Measurements from ENCODE around the gene ECE2.

The ECE2 gene

DNA sequence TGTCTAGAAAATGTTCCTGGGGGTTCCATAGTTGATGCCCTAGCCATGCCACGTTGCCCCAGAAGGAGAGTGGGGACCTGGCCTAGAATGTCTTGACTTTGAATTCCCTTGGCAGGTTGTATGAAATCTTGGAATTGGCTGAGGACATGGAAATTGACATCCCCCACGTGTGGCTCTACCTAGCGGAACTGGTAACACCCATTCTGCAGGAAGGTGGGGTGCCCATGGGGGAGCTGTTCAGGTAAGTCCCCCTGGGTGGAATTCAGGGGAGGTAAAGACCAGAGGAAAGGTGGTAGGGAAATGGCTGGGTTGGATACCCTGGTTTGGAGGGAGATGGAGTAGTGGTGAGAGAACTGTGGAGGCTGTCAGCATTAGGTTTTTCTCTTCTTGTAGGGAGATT is 52.7 kb downstream of the ECE2 start:
- Histone ChIP-seq H3K9ac (ENCODE audit: low read length) (no peak overlapping the region), H3K4me1 (ENCODE audit: control insufficient read depth, low read depth, low read length) (no peaks in the 10 kb centered on the region), H2BK120ac (ENCODE audit: low read depth, low read length) (no peak overlapping the region), H3K4me2 (ENCODE audit: low read length) (no peak overlapping the region), H3K23ac (ENCODE audit: low read length) (no peak overlapping the region), H2AK5ac (ENCODE audit: low read length) (no peak overlapping the region), H4K5ac (ENCODE audit: low read length) (no peak overlapping the region), H2BK5ac (ENCODE audit: low read length) (no peak overlapping the region), H3K18ac (ENCODE audit: low read length) (no peak overlapping the region), H3K56ac (ENCODE audit: low read length) (no peak overlapping the region), H2BK15ac (replicated peaks; ENCODE audit: low read depth) (no peak overlapping the region), H3K79me2 (ENCODE audit: control insufficient read depth, insufficient read depth, low read length) (peaks cover 4% of the 10 kb centered on the region), H3K27ac (ENCODE audit: low read depth, low read length) (no peak overlapping the region), H3K36me3 (ENCODE audit: control insufficient read depth, insufficient read depth, low read length) (peaks cover 55% of the 10 kb centered on the region), H4K8ac (ENCODE audit: low read depth, low read length) (no peak overlapping the region), H3K4me3 (ENCODE audit: low read length) (no peak overlapping the region), H3K79me1 (ENCODE audit: low read length) (peaks cover 12% of the 10 kb centered on the region), H3K4ac (ENCODE audit: low read depth, low read length) (no peak overlapping the region), H3K27me3 (ENCODE audit: insufficient read depth, low read length, poor library complexity) (no peaks in the 10 kb centered on the region)
- WGBS (ENCODE audit: extremely low coverage, insufficient coverage, low lambda C conversion rate) = no CpG with 5 or more reads among the region's 3 CpGs
- DNase-seq = no peak

DNA sequence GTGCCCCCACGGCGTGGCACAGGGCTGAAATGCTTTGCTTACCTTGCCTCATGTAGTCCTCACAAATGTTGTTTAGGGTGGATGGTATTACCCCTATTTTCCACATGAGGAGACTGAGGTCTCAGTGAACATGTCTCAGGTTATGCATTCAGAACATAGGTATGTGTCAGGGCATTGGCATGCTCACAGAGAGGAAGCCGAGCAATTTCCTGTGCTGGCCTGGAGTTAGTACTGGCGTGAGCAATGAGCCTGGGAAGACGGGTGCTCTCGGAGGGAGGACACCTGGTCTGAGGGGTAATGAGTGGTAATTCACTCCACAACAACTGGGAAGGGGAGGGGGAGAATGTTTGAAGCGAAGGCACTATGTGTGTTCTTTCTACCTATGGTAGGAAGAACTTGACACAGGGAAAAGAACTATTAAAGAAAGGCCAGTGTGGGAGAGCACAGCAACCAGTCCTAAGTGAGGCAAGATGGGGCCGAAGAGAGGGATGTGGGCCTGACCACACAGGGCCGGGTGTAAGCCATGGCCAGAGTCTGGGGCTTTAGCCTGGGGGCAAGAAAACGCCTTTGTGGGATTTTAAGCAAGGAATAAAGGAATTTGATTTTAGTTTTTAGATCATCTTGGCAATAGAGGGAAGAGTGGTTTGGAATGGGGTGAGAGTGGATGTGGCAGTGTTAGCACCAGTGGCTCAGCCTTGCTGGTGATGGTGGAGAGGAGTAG is 56.7 kb downstream of the ECE2 start:
- no peak overlapping the region for H3K23ac ChIP-seq (ENCODE audit: low read length)
- H3K4me2 ChIP-seq (ENCODE audit: low read length) = no peak overlapping the region
- no peak overlapping the region for H3K9ac ChIP-seq (ENCODE audit: low read length)
- peaks cover 3% of the 10 kb centered on the region for H3K4me1 ChIP-seq (ENCODE audit: control insufficient read depth, low read depth, low read length)
- H3K79me2 ChIP-seq (ENCODE audit: control insufficient read depth, insufficient read depth, low read length) = peaks cover 1% of the 10 kb centered on the region
- no peak overlapping the region for H3K18ac ChIP-seq (ENCODE audit: low read length)
- H2BK120ac ChIP-seq (ENCODE audit: low read depth, low read length) = no peak overlapping the region
- no peak overlapping the region for H2BK15ac ChIP-seq (replicated peaks; ENCODE audit: low read depth)
- no peaks in the 10 kb centered on the region for H3K27me3 ChIP-seq (ENCODE audit: insufficient read depth, low read length, poor library complexity)
- H3K27ac ChIP-seq (ENCODE audit: low read depth, low read length) = no peak overlapping the region
- no peak overlapping the region for H3K4ac ChIP-seq (ENCODE audit: low read depth, low read length)
- WGBS (ENCODE audit: extremely low coverage, insufficient coverage, low lambda C conversion rate) = no CpG with 5 or more reads among the region's 10 CpGs
- H4K5ac ChIP-seq (ENCODE audit: low read length) = no peak overlapping the region
- peaks cover 9% of the 10 kb centered on the region for H3K79me1 ChIP-seq (ENCODE audit: low read length)
- H2AK5ac ChIP-seq (ENCODE audit: low read length) = no peak overlapping the region
- no peak overlapping the region for H4K8ac ChIP-seq (ENCODE audit: low read depth, low read length)
- no peak overlapping the region for H3K4me3 ChIP-seq (ENCODE audit: low read length)
- H3K36me3 ChIP-seq (ENCODE audit: control insufficient read depth, insufficient read depth, low read length) = peaks cover 30% of the 10 kb centered on the region
- H2BK5ac ChIP-seq (ENCODE audit: low read length) = no peak overlapping the region
- no peak overlapping the region for H3K56ac ChIP-seq (ENCODE audit: low read length)
- DNase-seq = peak; percentile 71

DNA sequence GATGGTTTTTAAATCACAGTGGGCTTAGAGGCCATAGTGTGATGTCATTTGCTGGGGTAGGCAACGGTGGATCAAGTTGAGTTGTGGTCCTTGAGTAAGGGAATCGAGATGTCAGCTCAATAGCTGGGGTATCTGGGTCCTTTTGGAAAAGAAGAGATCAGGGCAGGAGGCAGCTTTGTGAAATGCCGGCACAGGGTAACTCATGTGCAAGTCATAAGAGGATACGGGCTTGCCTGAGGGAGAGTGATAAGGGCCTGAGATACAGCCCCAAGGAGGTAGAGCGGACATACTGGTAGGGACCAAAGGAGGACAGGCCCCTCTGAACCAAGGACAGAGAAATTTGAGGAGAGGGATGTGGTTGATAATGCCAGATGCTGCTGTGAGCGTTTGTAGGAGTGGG is 57.4 kb downstream of the ECE2 start:
- peaks cover 28% of the 10 kb centered on the region for H3K36me3 ChIP-seq (ENCODE audit: control insufficient read depth, insufficient read depth, low read length)

DNA sequence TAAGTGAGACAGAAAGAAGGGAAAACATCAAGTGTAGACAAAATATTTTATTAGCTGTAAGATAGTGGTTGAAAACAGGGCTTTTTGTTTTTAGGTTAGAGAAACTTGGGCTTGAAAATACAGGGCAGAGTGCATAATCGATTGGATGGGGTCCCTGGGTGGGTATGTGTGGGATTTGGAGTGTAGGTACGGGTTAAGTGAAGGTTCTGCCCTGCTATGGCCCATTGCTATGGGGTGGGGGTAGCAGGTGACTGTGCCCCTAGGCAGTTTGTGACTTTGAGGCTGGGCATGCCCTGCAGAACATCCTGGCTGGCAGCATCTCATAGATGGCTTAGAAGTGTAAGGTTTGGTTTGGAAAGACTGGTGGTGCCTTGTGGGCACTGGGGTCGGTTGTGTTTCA is 57.9 kb downstream of the ECE2 start:
- Histone ChIP-seq H2BK15ac (replicated peaks; ENCODE audit: low read depth) (no peak overlapping the region), H3K27ac (ENCODE audit: low read depth, low read length) (no peak overlapping the region), H2BK120ac (ENCODE audit: low read depth, low read length) (no peak overlapping the region), H3K56ac (ENCODE audit: low read length) (no peak overlapping the region), H4K5ac (ENCODE audit: low read length) (no peak overlapping the region), H3K79me1 (ENCODE audit: low read length) (peaks cover 6% of the 10 kb centered on the region), H3K23ac (ENCODE audit: low read length) (no peak overlapping the region), H3K4me1 (ENCODE audit: control insufficient read depth, low read depth, low read length) (peaks cover 3% of the 10 kb centered on the region), H3K9ac (ENCODE audit: low read length) (no peak overlapping the region), H3K18ac (ENCODE audit: low read length) (no peak overlapping the region), H4K8ac (ENCODE audit: low read depth, low read length) (no peak overlapping the region), H3K4me2 (ENCODE audit: low read length) (no peak overlapping the region), H2BK5ac (ENCODE audit: low read length) (no peak overlapping the region), H3K4ac (ENCODE audit: low read depth, low read length) (no peak overlapping the region), H3K79me2 (ENCODE audit: control insufficient read depth, insufficient read depth, low read length) (peaks cover 1% of the 10 kb centered on the region), H3K4me3 (ENCODE audit: low read length) (no peak overlapping the region), H3K27me3 (ENCODE audit: insufficient read depth, low read length, poor library complexity) (no peaks in the 10 kb centered on the region), H2AK5ac (ENCODE audit: low read length) (no peak overlapping the region), H3K36me3 (ENCODE audit: control insufficient read depth, insufficient read depth, low read length) (peaks cover 23% of the 10 kb centered on the region)
- no peak for DNase-seq
- WGBS (ENCODE audit: extremely low coverage, insufficient coverage, low lambda C conversion rate) = no CpG with 5 or more reads among the region's 3 CpGs

More for the DNA sequence above, 57.4 kb downstream of the ECE2 start:
- peaks cover 3% of the 10 kb centered on the region for H3K4me1 ChIP-seq (ENCODE audit: control insufficient read depth, low read depth, low read length)
- DNase-seq = no peak
- no peak overlapping the region for H3K23ac ChIP-seq (ENCODE audit: low read length)
- H3K27me3 ChIP-seq (ENCODE audit: insufficient read depth, low read length, poor library complexity) = no peaks in the 10 kb centered on the region
- WGBS (ENCODE audit: extremely low coverage, insufficient coverage, low lambda C conversion rate) = no CpG with 5 or more reads among the region's 6 CpGs
- peaks cover 9% of the 10 kb centered on the region for H3K79me1 ChIP-seq (ENCODE audit: low read length)
- no peak overlapping the region for H4K8ac ChIP-seq (ENCODE audit: low read depth, low read length)
- H3K9ac ChIP-seq (ENCODE audit: low read length) = no peak overlapping the region
- H2BK5ac ChIP-seq (ENCODE audit: low read length) = no peak overlapping the region
- H4K5ac ChIP-seq (ENCODE audit: low read length) = no peak overlapping the region
- no peak overlapping the region for H3K27ac ChIP-seq (ENCODE audit: low read depth, low read length)
- no peak overlapping the region for H3K18ac ChIP-seq (ENCODE audit: low read length)
- no peak overlapping the region for H3K4ac ChIP-seq (ENCODE audit: low read depth, low read length)
- H2BK15ac ChIP-seq (replicated peaks; ENCODE audit: low read depth) = no peak overlapping the region
- H2AK5ac ChIP-seq (ENCODE audit: low read length) = no peak overlapping the region
- H3K4me2 ChIP-seq (ENCODE audit: low read length) = no peak overlapping the region
- H3K79me2 ChIP-seq (ENCODE audit: control insufficient read depth, insufficient read depth, low read length) = peaks cover 1% of the 10 kb centered on the region
- no peak overlapping the region for H3K56ac ChIP-seq (ENCODE audit: low read length)
- no peak overlapping the region for H2BK120ac ChIP-seq (ENCODE audit: low read depth, low read length)
- H3K4me3 ChIP-seq (ENCODE audit: low read length) = no peak overlapping the region

DNA sequence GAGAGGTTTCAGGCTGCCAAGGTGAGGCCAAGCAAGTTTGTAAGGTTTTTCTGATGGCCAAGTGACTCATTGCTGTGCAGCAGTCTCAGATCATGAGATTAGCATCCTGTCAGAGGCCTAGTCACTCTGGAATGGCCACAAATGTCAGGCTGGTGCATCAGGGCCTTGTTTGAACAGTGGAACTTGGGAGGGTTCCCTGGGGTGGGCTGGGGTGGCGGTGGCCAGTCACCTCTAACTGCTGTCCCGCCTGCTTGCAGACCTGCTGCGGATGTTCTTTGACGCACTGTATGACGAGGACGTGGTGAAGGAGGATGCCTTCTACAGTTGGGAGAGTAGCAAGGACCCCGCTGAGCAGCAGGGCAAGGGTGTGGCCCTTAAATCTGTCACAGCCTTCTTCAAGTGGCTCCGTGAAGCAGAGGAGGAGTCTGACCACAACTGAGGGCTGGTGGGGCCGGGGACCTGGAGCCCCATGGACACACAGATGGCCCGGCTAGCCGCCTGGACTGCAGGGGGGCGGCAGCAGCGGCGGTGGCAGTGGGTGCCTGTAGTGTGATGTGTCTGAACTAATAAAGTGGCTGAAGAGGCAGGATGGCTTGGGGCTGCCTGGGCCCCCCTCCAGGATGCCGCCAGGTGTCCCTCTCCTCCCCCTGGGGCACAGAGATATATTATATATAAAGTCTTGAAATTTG is 58.8 kb downstream of the ECE2 start:
- Histone ChIP-seq H3K27ac (ENCODE audit: low read depth, low read length) (no peak overlapping the region), H3K79me1 (ENCODE audit: low read length) (peaks cover 3% of the 10 kb centered on the region), H2BK5ac (ENCODE audit: low read length) (no peak overlapping the region), H4K8ac (ENCODE audit: low read depth, low read length) (no peak overlapping the region), H3K4me3 (ENCODE audit: low read length) (no peak overlapping the region), H3K79me2 (ENCODE audit: control insufficient read depth, insufficient read depth, low read length) (no peaks in the 10 kb centered on the region), H3K4ac (ENCODE audit: low read depth, low read length) (no peak overlapping the region), H3K27me3 (ENCODE audit: insufficient read depth, low read length, poor library complexity) (no peaks in the 10 kb centered on the region), H3K9ac (ENCODE audit: low read length) (no peak overlapping the region), H3K23ac (ENCODE audit: low read length) (no peak overlapping the region), H2BK120ac (ENCODE audit: low read depth, low read length) (no peak overlapping the region), H3K56ac (ENCODE audit: low read length) (no peak overlapping the region), H2BK15ac (replicated peaks; ENCODE audit: low read depth) (no peak overlapping the region), H3K18ac (ENCODE audit: low read length) (no peak overlapping the region), H4K5ac (ENCODE audit: low read length) (no peak overlapping the region), H2AK5ac (ENCODE audit: low read length) (no peak overlapping the region), H3K36me3 (ENCODE audit: control insufficient read depth, insufficient read depth, low read length) (peaks cover 19% of the 10 kb centered on the region), H3K4me2 (ENCODE audit: low read length) (no peak overlapping the region), H3K4me1 (ENCODE audit: control insufficient read depth, low read depth, low read length) (peaks cover 3% of the 10 kb centered on the region)
- no CpG with 5 or more reads among the region's 15 CpGs for WGBS (ENCODE audit: extremely low coverage, insufficient coverage, low lambda C conversion rate)
- peak; percentile 34 for DNase-seq
